OCI-LY1 (cell line): Measurements from ENCODE around the gene TNFAIP3.

ENCODE experiments used
- H2AFZ ChIP-seq: fragments of 200-600 bp; sonication (generic), shearing (Covaris generic); 2 replicates; pipeline ENCODE4 v1.6.0; 2014; ENCODE audit warnings: antibody characterized with exemption, mild to moderate bottlenecking, low read length
- H3F3A ChIP-seq: fragments of 200-600 bp; sonication (generic), shearing (Covaris generic); 2 replicates; pipeline ENCODE4 v1.6.0; 2014; ENCODE audit warnings: mild to moderate bottlenecking, antibody characterized with exemption, low read length, moderate library complexity; ENCODE audit not compliant: insufficient read depth
- H3K27ac ChIP-seq: fragments of 200-600 bp; sonication (generic); 2 replicates; pipeline ENCODE4 v1.5.1; 2014; ENCODE audit warnings: low read length, mixed run types, mild to moderate bottlenecking, low read depth; ENCODE audit not compliant: poor library complexity, severe bottlenecking
- H3K27me3 ChIP-seq: fragments of 200-600 bp; sonication (generic); 2 replicates; pipeline ENCODE4 v1.6.0; 2014; ENCODE audit warnings: antibody characterized with exemption, mild to moderate bottlenecking, low read length, moderate library complexity; ENCODE audit not compliant: insufficient read depth
- H3K36me3 ChIP-seq: fragments of 200-600 bp; sonication (generic); 2 replicates; pipeline ENCODE4 v1.6.1; 2014; ENCODE audit warnings: mild to moderate bottlenecking, antibody characterized with exemption, low read length, moderate library complexity, mixed read lengths; ENCODE audit not compliant: insufficient read depth
- H3K4me1 ChIP-seq: fragments of 200-600 bp; sonication (generic); 2 replicates; pipeline ENCODE4 v1.5.1; 2014; ENCODE audit warnings: mild to moderate bottlenecking, low read length, moderate library complexity; ENCODE audit not compliant: insufficient read depth, severe bottlenecking
- H3K4me2 ChIP-seq: fragments of 200-600 bp; sonication (generic), shearing (Covaris generic); 2 replicates; pipeline ENCODE4 v1.6.1; 2014; ENCODE audit warnings: low read length
- H3K4me3 ChIP-seq: fragments of 200-600 bp; sonication (generic); 2 replicates; pipeline ENCODE4 v1.5.1; 2014; ENCODE audit warnings: low read length, low read depth, mild to moderate bottlenecking, mixed read lengths; ENCODE audit not compliant: poor library complexity, severe bottlenecking
- H3K79me2 ChIP-seq: fragments of 200-600 bp; shearing (Covaris generic); 2 replicates; pipeline ENCODE4 v1.6.1; 2016; ENCODE audit warnings: mixed run types, low read length, mixed read lengths; ENCODE audit not compliant: insufficient read depth
- H3K9ac ChIP-seq: fragments of 200-600 bp; sonication (generic), shearing (Covaris generic); 2 replicates; pipeline ENCODE4 v1.6.1; 2014; ENCODE audit warnings: mild to moderate bottlenecking, low read length, mixed read lengths
- H3K9me2 ChIP-seq: fragments of 200-600 bp; sonication (generic), shearing (Covaris generic); 2 replicates; pipeline ENCODE4 v1.6.1; 2014; ENCODE audit warnings: low read depth, mild to moderate bottlenecking, low read length, mixed read lengths
- H3K9me3 ChIP-seq: fragments of 200-600 bp; shearing (Covaris generic); 2 replicates; pipeline ENCODE4 v1.6.1; 2014; ENCODE audit warnings: low read length, mixed read lengths
- H4K20me1 ChIP-seq: fragments of 200-600 bp; sonication (generic), shearing (Covaris generic); 2 replicates; pipeline ENCODE4 v1.6.0; 2016; ENCODE audit warnings: mild to moderate bottlenecking, low read length; ENCODE audit not compliant: insufficient read depth
- CTCF ChIP-seq: fragments of 200-600 bp; sonication (generic), shearing (Covaris generic); IDR thresholded peaks from 2 replicates; pipeline ENCODE4 v1.5.1; 2017; ENCODE audit warnings: mild to moderate bottlenecking, antibody characterized with exemption, low read length, moderate library complexity, mixed read lengths
- EZH2 ChIP-seq: fragments of 200-600 bp; sonication (generic), shearing (Covaris generic); IDR thresholded peaks from 2 replicates; pipeline ENCODE4 v1.8.0; 2017; ENCODE audit warnings: borderline replicate concordance, mixed run types, mild to moderate bottlenecking, antibody characterized with exemption, low read length, moderate library complexity, mixed read lengths

TNFAIP3 gene

GRCh38 chr6:137875058-137875520 lies 8.0 kb downstream of the TNFAIP3 start:
- H2AFZ ChIP-seq, result no peak overlapping the region
- no peaks in the 10 kb centered on the region for H3K79me2 ChIP-seq
- H3K4me3 ChIP-seq, result no peak overlapping the region
- peaks cover 39% of the 10 kb centered on the region for H3K4me1 ChIP-seq
- no peak overlapping the region for H3K27ac ChIP-seq
- H3K9me2 ChIP-seq, result no peaks in the 10 kb centered on the region
- H3K27me3 ChIP-seq, result no peaks in the 10 kb centered on the region
- TF ChIP-seq CTCF (no peak), EZH2 (no peak)
- no peaks in the 10 kb centered on the region for H3F3A ChIP-seq
- H3K9ac ChIP-seq, result no peak overlapping the region
- no peaks in the 10 kb centered on the region for H4K20me1 ChIP-seq
- H3K4me2 ChIP-seq, result no peak overlapping the region
- H3K36me3 ChIP-seq, result peaks cover 62% of the 10 kb centered on the region
- H3K9me3 ChIP-seq, result no peaks in the 10 kb centered on the region

- Histone ChIP-seq H3K4me2 (no peak overlapping the region), H4K20me1 (no peaks in the 10 kb centered on the region), H3K9ac (no peak overlapping the region), H3K9me3 (no peaks in the 10 kb centered on the region), H3F3A (no peaks in the 10 kb centered on the region), H2AFZ (no peak overlapping the region), H3K4me1 (peaks cover 34% of the 10 kb centered on the region), H3K36me3 (peaks cover 67% of the 10 kb centered on the region), H3K9me2 (no peaks in the 10 kb centered on the region), H3K27ac (no peak overlapping the region), H3K27me3 (no peaks in the 10 kb centered on the region), H3K79me2 (no peaks in the 10 kb centered on the region), H3K4me3 (no peak overlapping the region)
- no peak for TF ChIP-seq EZH2
- TF ChIP-seq CTCF, result no peak
Observed at GRCh38 chr6:137875606-137876005, 8.5 kb downstream of the TNFAIP3 start.

GRCh38 chr6:137876547-137876946 lies 9.5 kb downstream of the TNFAIP3 start:
- no peak overlapping the region for H3K9ac ChIP-seq
- H3F3A ChIP-seq, result no peaks in the 10 kb centered on the region
- no peaks in the 10 kb centered on the region for H4K20me1 ChIP-seq
- no peaks in the 10 kb centered on the region for H3K27me3 ChIP-seq
- no peaks in the 10 kb centered on the region for H3K9me2 ChIP-seq
- no peaks in the 10 kb centered on the region for H3K79me2 ChIP-seq
- H3K4me1 ChIP-seq, result peaks cover 25% of the 10 kb centered on the region
- no peak overlapping the region for H2AFZ ChIP-seq
- H3K27ac ChIP-seq, result no peak overlapping the region
- peaks cover 73% of the 10 kb centered on the region for H3K36me3 ChIP-seq
- H3K4me2 ChIP-seq, result no peak overlapping the region
- no peaks in the 10 kb centered on the region for H3K9me3 ChIP-seq
- TF ChIP-seq CTCF, result no peak
- no peak for TF ChIP-seq EZH2
- H3K4me3 ChIP-seq, result no peak overlapping the region
